Tongue (tissue), 2 donors: ENCODE data around the gene CYP24A1. TPM values are rescaled to one million over a fixed set of nuclear protein-coding genes. Genes with fewer than 3 reads are reported as not detected.
A peak's percentile ranks its signal among the peaks of the same experiment; 100 is the strongest.

ENCODE experiments used
- DNase-seq: peaks from one replicate; pipeline ENCODE4 v3.0.0-alpha.2; 2015
- total RNA-seq: library from RNA; depleted of rRNA; stranded (reverse); fragments of >200 nt; gene quantifications from one replicate; pipeline ENCODE4 v1.2.3, GENCODE V29; 2014

The CYP24A1 gene
- total RNA-seq, 1 donor from 2014 or later = 0.41 TPM

DNA sequence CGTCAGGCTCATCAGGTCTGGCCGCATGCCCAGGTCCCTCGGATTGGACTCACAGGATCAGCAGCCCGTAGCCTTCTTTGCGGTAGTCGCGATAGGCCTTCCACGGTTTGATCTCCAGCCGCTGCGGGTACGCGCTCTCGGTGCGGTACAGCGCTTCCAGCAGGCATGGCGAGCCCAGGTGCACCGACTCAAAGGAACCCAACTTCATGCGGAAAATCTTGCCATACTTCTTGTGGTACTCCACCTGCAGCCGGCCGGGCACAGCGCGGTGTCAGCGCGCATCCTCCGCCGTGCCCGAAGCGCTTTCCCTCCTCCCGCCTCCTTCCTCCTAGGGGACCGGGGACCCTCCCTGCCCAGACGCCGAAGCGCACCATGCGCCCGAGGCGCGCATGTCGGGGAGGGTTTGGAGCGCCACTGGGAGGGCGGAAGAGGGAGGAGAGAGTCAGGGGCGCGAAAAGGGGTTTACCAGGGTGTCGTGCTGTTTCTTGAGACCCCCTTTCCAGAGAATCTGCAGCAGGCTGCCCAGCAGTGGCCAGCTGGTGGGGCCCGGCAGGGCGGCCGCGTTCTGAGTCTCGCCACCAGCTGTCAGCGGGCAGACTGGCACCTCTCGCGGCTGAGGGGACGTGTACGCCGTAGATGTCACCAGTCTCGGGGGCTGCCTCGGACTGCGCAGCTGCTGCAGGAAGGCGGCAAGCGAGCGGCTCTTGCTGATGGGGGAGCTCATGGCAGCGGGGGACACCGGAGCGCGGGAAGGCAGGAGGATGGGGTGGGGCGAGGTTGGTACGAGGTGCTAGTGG is 732 bp downstream of the CYP24A1 start:
- DNase-seq = peak; percentile 62

DNA sequence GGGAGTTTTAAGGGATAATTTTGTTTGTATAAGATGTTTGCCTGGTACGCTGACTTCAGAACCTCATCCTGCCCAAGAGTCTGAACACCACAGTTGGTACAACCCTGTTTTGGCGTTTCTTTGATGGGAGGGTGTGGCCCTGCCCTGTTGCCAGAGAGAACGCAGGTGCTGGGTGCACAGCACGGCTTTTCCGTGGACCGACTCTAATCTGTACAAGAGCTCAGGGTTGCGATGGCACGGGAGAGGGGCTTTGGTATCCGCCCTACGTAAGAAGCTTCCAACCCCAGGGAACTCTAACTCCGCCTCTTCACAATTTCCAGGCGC is 1.3 kb downstream of the CYP24A1 start:
- peak; percentile 52 for DNase-seq

DNA sequence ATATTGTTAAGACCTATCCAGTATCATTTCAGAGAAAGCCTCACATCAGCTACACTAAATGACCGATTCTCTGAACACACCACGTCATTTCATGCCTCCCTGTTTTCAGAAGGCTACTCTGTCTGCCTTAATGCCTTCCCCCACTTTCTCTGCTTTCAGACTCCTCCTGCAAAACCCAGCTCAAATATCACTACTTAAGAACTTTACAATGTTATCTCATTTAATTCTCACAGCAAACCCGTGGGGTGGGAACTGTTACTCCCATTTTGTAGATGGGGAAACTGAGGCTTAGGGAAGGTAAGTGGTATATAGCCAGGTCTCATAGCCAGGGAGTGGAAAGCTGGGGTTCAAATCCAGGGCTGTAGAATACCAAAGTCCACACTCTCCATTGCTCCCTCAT is 2.8 kb downstream of the CYP24A1 start:
- no peak for DNase-seq

DNA sequence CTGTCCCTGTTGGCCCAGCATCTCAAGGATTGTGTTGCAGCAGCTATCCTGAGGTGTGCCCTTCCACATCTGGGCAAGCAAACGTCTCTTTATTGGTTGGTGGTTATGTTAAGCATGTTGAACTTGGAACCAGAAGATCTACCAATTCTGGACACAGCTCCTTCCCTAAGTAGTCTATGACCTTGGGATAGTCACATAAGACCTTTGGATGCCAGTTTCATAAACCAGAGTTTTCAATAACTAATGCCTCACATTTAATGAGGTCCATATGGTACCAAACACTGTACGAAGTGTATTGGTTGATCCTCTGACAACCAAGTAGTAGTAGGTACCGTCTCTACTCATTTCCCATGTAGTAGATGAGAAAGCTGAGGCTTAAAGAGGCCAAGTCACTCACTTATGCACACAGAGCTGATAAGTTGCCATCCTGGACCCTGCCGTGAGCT is 3.7 kb downstream of the CYP24A1 start:
- DNase-seq = no peak

DNA sequence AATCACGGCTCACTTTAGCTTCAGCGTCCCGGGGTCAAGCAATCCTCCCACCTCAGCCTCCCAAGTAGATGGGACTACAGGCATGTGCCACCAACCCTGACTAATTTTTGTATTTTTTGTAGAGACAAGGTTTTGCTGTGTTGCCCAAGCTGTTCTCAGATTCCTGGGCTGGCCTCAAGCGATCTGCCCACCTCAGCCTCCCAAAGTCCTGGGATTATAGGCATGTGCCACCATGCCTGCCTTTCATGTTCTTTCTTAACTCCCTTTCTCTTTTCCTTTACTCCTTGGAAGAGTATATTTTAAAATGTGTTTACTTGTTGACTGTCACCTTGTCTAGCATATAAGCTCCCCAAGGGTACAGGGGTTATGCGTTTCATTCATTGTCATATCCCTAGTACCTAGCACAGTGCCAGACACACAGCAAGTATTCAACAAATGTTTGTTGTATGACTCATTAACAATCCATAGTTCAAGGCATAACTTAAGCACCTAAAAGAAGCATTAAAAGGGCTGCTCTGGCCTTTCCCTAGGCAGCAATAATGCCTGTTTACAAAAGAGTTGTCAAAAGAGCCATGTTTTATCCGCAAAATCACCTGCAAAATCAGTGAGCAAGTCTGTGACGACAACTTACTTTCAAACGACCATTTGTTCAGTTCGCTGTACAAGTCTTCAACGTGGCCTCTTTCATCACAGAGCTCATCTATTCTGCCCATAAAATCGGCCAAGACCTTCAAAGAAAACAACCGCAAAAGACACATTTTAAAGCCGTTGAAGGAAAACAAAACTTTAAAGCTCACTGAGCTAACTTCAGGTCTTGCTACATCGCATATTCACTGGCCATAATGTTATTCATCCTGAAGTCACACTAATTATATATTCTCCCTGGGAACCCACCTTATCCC is 4.6 kb downstream of the CYP24A1 start:
- no peak for DNase-seq

DNA sequence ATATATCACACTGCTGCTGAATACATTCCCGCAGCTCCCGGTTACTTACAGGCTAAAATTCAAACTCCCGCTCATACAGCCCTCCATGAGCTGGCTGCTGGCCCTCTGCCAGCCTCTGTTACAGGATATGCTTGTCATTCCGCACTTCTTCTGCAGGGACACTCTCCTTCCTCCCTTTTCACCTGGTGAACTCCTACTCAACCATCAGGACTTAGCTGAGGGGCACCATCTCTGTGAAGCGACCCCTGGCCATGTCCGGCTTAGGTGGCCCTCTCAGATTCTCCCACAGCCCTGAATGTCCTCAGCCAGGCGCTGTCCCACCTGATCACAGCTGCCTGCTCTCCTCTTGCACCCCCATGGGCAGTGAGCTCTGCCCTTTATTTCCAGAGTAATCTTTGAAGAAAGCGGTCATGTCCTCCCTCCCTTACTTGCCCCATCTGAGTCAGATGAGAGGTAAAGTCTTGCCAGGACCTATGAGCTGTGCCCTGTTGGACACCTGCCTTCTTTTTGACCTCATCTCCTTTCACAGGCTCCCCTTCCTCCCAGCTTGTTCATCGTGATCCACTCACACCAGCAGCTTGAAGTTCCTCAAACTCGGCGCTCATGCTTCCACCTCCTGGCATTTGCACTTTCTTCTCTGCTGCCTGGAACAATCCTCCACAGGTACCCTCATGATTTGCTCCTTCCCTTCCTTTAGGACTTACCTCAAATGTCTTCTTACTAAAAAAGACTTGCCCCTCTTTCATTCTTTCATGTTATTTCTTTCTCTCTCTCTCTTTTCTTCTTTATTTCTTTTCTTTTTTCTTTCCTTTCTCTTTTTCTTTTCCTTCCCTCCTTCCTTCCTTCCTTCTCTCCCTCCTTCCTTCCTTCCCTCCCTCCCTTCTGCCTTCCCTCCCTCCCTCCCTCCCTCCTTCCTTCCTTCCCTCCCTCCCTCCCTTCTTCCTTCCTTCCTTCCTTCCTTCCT is 5.6 kb downstream of the CYP24A1 start:
- DNase-seq = peak; percentile 30

DNA sequence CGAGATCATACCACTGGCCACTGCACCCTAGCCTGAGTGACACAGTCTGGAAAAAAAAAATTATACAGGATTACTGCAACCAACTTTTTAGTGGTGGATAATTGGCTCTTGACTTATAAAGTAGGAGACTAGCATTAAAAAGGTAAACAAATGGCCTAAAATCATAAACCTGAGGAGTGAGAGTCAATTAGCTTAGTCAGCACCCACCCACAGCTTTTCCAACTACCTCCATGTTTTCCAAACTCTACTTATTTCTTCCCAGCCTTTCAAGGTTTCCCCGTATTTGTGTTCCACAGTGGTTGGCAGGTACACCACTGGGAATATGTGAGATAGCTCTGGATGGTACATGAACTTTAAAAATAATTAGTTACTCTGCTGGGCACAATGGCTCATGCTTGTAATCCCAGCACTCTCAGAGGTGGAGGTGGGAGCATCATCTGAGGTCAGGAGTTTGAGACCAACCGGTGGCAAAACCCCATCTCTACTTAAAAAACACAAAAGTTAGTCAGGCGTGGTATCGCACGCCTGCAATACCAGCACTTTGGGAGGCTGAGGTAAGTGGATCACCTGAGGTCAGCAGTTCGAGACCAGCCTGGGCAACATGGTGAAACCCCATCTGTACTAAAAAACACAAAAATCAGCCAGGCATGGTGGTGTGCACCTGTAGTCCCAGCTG is 6.7 kb downstream of the CYP24A1 start:
- no peak for DNase-seq

DNA sequence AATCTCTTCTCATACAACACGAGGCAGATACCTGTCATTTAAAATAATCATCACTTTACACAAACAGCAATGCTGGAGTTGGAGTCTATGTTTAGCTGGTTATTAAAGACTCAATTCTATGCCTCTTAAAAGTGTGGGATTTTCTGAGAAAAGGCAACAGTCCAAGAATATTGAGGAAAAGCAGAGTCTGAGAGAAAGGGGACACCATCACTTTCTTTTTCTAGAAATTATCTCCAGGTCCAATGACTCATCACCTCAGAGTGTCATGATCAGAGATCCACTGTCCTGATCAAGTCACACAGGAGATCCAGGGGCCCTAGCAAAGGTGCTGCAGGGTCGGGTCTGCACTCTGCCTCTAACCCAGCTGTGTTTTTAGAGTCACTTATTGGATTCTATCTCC is 8.0 kb downstream of the CYP24A1 start:
- no peak for DNase-seq

DNA sequence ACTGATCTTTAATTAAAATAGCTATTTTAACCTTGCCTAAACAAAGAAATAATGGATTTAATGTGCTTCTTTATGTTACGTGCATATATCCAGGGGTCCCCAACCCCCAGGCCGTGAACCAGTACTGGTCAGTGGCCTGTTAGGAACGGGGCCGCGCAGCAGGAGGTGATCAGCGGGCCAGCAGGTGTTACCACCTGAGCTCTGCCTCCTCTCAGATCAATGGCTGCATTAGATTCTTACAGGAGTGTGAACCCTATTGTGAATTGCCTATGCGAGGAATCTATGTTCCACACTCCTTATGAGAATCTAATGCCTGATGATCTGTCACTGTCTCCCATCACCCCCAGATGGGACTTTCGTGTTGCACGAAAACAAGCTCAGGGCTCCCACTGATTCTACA is 8.8 kb downstream of the CYP24A1 start:
- no peak for DNase-seq

DNA sequence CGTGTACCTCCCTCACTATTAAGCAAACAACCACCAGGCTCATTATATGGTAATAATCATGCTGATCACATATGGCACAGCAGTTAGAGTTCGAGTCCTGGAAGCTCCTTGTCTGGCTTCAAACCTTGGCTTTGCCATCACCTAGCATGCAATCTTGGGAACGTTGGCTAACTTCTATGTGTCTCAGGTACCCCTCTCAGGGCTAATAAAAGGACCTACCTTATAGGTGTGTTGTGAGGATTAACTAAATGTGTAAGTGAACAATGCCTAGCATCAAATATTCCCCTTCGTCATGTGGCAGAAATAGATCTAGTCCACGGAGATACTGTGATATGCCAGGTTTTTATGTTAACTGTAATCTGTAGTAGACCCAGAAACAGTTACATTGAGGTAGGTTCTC is 10.4 kb downstream of the CYP24A1 start:
- DNase-seq = no peak

DNA sequence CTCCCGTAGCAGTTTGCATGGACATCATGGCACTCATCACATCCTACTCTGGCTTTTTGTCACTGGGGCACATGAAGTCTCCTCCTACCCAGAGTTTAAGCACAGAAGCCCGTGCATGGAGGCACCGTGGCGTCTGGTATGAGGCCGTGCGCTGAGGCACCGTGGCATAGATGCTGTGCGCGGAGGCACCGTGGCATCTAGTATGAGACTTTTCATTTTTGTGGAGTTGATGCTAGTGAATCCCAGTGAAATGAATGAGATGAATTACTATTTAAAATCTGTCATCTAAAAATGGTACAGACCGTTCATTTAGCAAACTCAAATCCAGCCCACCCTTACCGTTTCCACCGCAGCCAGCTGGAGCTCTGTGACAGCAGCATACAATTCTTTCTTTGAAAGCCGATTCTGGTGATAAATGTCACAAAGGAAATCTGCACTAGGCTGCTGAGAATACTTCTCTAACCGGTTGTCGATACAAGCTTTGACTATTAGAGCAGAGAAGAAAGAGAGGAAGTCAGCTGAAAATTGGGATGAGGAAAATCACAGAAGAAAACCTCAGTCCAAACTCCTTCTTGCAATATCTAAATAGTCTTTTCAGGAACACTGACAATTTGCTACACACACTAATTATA is 11.3 kb downstream of the CYP24A1 start:
- no peak for DNase-seq

DNA sequence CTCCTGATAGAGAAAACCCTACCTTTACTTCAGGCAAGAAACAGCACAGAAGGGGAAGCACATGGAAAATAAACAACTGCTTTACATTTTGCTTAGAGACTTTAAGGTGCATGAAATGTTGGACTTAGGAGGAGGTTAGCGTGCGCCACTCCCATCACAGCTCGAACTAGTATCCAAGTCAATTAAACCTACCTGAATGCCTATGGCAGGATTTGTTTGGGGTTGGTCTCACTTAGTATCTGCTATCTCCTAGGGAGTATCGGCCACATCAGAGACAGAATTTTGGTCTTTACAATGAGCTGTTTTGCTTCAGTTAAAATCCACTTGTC is 12.0 kb downstream of the CYP24A1 start:
- no peak for DNase-seq

DNA sequence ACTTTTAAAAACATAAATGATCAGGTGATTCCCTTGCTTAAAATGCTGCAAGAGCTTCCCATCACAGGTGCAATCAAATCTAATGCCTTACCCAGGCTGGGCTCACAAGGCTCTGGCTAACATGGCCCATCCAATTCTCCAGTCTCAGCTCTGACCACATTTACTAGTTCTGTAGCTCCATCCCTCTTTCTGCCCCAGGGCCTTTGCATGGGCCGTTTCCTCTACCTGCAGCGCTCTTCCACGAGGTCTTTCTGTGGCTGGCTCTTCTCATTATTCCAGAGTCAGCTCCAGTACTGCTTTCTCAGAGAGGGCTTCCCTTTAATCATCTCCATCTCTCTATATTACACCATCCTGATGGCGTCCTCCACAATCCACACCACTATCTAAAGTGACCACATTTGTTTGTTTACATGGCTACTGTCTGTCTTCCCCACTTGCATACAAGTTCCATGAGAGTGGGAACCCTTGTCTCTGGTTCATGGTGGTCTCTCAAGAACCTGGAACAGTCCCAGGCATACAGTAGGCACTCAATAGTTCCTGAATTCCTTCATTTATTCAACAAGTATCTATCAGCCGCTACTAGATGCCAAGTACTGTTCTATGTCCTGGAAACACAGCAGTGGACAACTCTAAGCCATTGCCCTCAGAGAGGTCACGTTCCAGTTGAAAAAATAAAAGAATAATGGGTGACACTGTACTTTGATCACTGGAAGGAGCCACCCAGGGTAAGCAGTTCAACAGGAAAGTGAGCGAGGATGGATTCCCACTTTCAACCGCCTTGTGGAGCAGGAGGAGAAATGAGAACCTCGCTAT is 12.6 kb downstream of the CYP24A1 start:
- DNase-seq = no peak

DNA sequence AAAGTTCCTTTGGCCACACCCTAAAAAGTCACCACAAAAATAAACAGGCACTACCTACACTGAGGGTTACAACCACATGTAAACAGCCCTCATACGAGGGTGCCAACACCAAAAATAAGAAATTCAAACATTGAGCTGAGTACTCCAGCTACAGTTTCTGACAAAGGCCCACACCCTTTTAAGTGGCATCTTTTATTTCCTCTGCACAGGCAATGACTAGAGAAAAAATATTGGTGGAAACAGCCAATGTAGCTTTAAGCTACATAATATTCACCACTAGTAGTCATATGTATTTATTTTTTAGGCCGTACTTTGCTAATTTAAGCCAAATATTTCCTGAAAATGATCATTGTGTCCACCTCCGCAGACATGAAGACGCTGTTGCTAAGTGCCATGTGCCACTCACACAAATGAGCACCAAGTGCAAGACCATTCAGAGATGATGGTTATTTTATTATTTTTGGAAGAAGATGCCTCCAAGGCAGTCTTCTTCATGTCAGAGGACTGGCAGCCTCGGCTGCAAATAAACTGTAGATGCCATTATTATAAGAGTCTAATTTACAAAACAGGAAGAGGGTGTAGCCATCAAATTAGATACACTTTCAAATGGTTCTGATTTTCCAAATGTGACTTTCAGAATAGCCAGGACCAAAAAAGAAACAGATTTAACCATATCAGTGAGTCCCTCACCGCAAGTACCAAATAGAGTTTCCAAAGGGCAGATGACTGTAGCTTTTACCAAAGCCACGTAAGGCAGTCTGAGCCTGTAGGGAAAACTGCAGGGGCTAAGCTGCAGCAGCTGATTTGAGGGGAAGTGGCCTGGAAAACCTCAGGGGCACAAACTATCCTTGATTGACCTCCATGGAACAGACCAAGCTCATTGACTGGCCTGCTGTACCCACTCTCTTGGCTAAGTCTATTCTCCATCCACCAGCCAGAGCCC is 13.4 kb downstream of the CYP24A1 start:
- no peak for DNase-seq

DNA sequence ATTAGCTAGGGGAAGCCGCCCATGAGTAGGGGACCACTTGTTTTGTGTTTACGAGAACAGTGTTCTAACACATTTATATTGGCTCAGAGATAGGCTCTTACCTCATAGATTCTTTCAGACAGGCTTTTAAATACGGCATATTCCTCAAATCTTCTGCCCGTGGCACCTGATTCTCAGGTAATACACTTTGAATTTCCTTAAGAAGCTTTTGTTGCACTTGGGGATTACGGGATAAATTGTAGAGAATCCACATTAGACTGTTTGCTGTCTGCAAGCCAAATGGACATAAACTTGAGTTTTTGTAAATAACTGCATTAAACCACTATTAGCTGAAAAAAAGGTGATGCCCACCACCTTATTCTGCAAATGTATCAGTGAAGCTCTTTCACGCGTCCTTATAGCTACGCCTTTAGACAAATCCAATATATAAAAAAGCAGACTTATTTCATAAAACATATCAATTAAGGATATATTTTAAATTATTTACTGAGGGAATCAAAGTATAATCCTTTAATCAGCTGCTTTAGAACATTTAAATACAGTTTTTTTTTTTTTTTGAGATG is 14.8 kb downstream of the CYP24A1 start:
- no peak for DNase-seq

DNA sequence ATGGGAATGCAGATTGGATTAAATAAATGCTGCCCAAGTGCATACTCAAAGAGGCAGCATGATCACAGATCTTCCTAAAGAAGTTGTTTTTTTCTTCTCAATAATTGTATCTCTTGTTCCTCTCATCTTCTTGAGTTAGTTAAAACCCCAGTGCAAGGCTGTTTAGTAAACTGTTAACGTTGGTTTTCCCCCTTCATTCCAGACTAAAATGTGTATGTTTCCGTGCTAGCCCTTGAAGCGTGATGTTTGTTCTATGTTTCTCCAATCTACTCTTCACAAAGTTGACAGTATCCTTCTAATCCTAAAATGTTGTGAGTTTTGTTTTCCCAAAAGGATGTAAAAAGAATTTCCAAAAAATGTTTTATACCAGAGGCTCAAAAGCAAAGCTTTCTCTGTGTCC is 15.6 kb downstream of the CYP24A1 start:
- no peak for DNase-seq

DNA sequence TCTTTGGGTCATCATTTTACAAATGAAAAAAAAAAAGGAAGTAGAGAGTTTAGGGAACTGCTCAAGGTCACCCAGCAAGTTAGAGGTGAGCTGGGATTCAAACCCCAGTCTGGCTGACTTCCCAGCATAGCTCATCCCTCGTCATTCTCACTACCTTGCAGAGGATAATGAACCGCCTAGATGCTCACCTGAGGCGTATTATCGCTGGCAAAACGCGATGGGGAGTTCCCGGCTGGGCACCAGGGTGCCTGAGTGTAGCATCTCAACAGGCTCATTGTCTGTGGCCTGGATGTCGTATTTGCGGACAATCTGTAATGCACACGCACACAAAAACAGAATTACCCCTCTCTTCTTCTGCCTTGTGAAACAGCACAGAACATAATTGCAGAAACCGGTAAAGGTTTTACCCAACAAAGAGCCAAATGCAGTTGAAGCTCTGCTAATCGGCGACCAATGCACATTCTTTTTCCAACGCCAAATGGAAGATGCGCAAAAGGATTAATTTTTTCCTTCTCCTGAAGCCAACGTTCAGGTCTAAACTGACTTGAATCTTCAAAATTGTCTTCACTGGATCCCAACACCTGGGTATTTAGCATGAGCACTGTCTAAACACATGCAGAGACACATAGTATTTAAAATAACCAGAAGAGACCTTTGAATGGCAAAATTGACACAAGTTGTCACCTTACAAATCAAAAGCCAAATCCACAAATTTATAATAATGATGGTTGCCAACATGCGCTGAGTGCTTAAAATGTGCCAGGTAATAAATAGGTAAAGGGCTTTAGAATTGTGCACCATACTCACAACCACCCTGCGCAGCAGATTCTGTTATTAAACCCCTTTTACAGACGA is 16.6 kb downstream of the CYP24A1 start:
- DNase-seq = no peak

DNA sequence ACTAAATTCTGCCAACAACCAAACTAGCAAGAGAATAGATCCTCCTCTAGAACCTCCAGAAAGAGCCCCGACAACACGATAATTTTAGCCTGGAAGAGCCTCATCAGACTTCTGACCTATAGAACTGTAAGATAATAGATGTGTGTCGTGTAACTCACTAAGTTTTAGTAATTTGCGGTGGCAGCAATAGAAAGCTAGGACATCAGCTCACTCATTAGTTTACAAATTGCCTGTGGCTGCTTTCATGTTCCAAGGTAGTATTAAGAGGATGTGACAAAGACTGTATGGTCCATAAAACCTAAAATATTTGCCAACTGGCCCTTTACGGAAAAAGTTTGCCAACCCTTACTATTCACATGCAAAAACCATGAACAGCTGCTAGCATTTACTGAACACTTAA is 17.3 kb downstream of the CYP24A1 start:
- DNase-seq = no peak
